Sigmoid colon (tissue), 4 donors: ENCODE measurements around the gene KANK2.

Experiments
- CTCF ChIP-seq, 4 experiments: fragments of 450-650 bp in 3 of 4; fragments of 200-600 bp in 1 of 4; IDR thresholded peaks; one replicate each; pipeline ENCODE4 v1.5.1; 2016 to 2019; ENCODE audit warnings: antibody characterized with exemption in 4 of 4, mild to moderate bottlenecking in 3 of 4, moderate library complexity in 2 of 4
- EP300 ChIP-seq, 4 donors: sonication (generic); formaldehyde crosslinking; IDR thresholded peaks; one replicate each; pipeline ENCODE4 v1.6.1; 2017; ENCODE audit warnings: antibody characterized with exemption in 4 of 4
- POLR2A ChIP-seq, 2 donors: fragments of 450-650 bp; IDR thresholded peaks; one replicate each; pipeline ENCODE4 v1.6.1; 2016; ENCODE audit warnings: antibody characterized with exemption in 2 of 2, mild to moderate bottlenecking in 2 of 2, moderate library complexity in 2 of 2
- POLR2AphosphoS5 ChIP-seq, 4 donors: sonication (generic); formaldehyde crosslinking; IDR thresholded peaks; one replicate each; pipeline ENCODE4 v1.6.1; 2017; ENCODE audit warnings: antibody characterized with exemption in 4 of 4

GRCh38 chr19:11123114-11123513, 74.2 kb downstream of the KANK2 start:
- TF ChIP-seq POLR2A (IDR thresholded peaks at IDR 0.05): no peak
- TF ChIP-seq CTCF (IDR thresholded peaks at IDR 0.05): no peak
- TF ChIP-seq POLR2AphosphoS5 (IDR thresholded peaks at IDR 0.05): no peak
- no peak for TF ChIP-seq EP300 (IDR thresholded peaks at IDR 0.05)
